Karpas-422 (cell line): ENCODE data around the gene RPGRIP1L. TPM values are rescaled to one million over a fixed set of nuclear protein-coding genes. Genes with fewer than 3 reads are reported as not detected.

Experiments
- DNase-seq: peaks from one replicate; pipeline ENCODE4 v3.0.0-alpha.2; 2015
- H2AFZ ChIP-seq: fragments of 200-600 bp; sonication (generic); 2 replicates; pipeline ENCODE4 v1.6.1; 2014; ENCODE audit warnings: antibody characterized with exemption, low read length, mixed read lengths
- H3K27ac ChIP-seq: fragments of 200-600 bp; sonication (generic); 2 replicates; pipeline ENCODE4 v1.5.1; 2014; ENCODE audit warnings: mild to moderate bottlenecking, low read length, moderate library complexity
- H3K27me3 ChIP-seq: fragments of 200-600 bp; sonication (generic); 2 replicates; pipeline ENCODE4 v1.6.1; 2014; ENCODE audit warnings: low read length, mixed read lengths
- H3K36me3 ChIP-seq: fragments of 200-600 bp; sonication (generic); 2 replicates; pipeline ENCODE4 v1.6.1; 2014; ENCODE audit warnings: low read length, mixed read lengths; ENCODE audit not compliant: insufficient read depth
- H3K4me1 ChIP-seq: fragments of 200-600 bp; sonication (generic); 2 replicates; pipeline ENCODE4 v1.6.1; 2014; ENCODE audit warnings: mild to moderate bottlenecking, low read length, mixed read lengths
- H3K4me2 ChIP-seq: fragments of 200-600 bp; sonication (generic); 2 replicates; pipeline ENCODE4 v1.6.1; 2014; ENCODE audit warnings: low read length, low read depth, mild to moderate bottlenecking; ENCODE audit not compliant: poor library complexity, severe bottlenecking
- H3K4me3 ChIP-seq: fragments of 200-600 bp; sonication (generic); 2 replicates; pipeline ENCODE4 v1.5.1; 2014; ENCODE audit warnings: mild to moderate bottlenecking, antibody characterized with exemption, low read length, mixed read lengths
- H3K79me2 ChIP-seq: fragments of 200-600 bp; sonication (generic); 2 replicates; pipeline ENCODE4 v1.6.1; 2014; ENCODE audit warnings: mild to moderate bottlenecking, low read length, mixed read lengths
- H3K9ac ChIP-seq: fragments of 200-600 bp; sonication (generic); 2 replicates; pipeline ENCODE4 v1.6.0; 2014; ENCODE audit warnings: low read length
- H3K9me2 ChIP-seq: fragments of 200-600 bp; sonication (generic), shearing (Covaris generic); replicated peaks from 2 replicates; pipeline ENCODE4 v1.6.0; 2014; ENCODE audit warnings: mild to moderate bottlenecking, low read length, moderate library complexity; ENCODE audit not compliant: insufficient read depth
- H3K9me3 ChIP-seq: fragments of 300-700, 200-600 bp; sonication (generic); 2 replicates; pipeline ENCODE4 v1.6.1; 2014; ENCODE audit warnings: low read length, mixed read lengths
- H4K20me1 ChIP-seq: fragments of 200-600 bp; sonication (generic); 2 replicates; pipeline ENCODE4 v1.6.1; 2014; ENCODE audit warnings: mild to moderate bottlenecking, antibody characterized with exemption, low read length, low read depth; ENCODE audit not compliant: insufficient read depth
- total RNA-seq: library from RNA; depleted of rRNA; stranded (reverse); fragments of >200 nt; shearing (Covaris generic); gene quantifications from 2 replicates; pipeline ENCODE4 v1.2.3, GENCODE V29; 2014; ENCODE audit warnings: low replicate concordance

The RPGRIP1L gene
- total RNA-seq, 1 experiment from 2014 or later, result 19.1 TPM

DNA sequence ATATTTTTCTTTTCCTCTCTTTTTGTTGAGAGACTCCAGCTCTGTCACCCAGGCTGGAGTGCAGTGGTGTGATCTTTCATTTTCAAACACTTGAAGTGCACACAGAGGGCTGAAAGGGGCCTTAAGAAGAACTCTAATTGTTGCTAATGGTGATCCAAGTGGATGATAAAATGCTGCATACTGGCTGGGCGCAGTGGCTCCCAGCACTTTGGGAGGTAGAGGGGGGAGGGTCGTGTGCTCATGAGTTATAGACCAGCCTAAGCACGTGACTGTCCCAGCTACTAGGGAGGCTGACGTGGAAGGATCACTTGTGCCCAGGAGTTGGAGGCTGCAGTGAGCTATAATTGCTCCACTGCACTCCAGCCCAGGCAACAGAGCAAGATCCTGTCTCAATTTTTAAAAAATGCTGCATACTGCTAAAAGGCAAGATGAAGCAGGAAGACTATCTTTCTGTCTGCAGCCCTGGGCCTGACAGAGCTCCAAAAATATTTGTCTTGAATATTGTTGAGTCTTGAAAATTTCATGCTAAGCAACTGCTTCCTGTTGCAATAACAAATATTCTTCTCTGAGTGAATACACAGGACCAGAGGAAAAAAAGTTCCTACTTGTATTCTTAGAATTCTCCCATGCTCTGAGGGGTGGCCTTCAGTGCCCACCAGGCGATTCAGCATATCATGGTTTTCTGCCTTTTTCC lies 137.0 kb downstream of the RPGRIP1L start:
- H4K20me1 ChIP-seq, result no peaks in the 10 kb centered on the region
- no peaks in the 10 kb centered on the region for H3K9me2 ChIP-seq
- no peak overlapping the region for H3K4me3 ChIP-seq
- 0 out of 2 replicates have a peak overlapping the region, but pooled peaks have one; percentile 1 for H2AFZ ChIP-seq
- no peak overlapping the region for H3K9ac ChIP-seq
- DNase-seq, result no peak
- H3K4me1 ChIP-seq, result peaks cover 8% of the 10 kb centered on the region; the same call in 1 of the 2 replicates
- no peaks in the 10 kb centered on the region for H3K36me3 ChIP-seq
- no peaks in the 10 kb centered on the region for H3K79me2 ChIP-seq
- H3K27ac ChIP-seq, result no peak overlapping the region
- peaks cover 6% of the 10 kb centered on the region for H3K9me3 ChIP-seq
- no peak overlapping the region for H3K4me2 ChIP-seq
- H3K27me3 ChIP-seq, result no peaks in the 10 kb centered on the region

DNA sequence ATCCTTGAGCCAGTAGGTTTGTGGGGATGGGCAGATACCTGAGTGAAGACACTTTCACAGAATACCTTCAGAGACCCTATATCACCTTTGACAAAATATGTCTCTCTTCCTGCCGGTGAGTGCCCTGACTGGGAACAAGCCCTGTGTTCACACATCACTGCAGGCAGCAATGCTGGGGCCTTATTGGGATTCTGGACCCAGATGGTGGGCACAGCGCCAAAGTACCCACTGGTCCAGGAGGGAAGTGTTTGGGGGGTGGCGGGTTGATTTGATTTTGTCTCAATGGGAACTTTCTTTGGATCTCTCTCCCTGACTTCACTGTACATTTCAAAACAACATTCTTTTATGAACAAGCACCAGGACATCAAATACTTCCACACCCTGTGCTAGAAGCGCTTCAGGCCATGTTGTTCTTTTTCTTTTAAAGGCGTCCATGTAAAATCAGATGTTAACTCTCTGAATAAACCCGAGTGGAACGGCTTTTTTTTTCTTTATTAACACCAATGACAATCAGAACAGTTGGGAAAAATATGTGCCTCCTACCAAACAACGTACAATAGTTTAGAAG lies 138.3 kb downstream of the RPGRIP1L start:
- no peak overlapping the region for H2AFZ ChIP-seq
- H3K4me3 ChIP-seq, result no peak overlapping the region
- no peaks in the 10 kb centered on the region for H3K27me3 ChIP-seq
- H3K9me3 ChIP-seq, result no peaks in the 10 kb centered on the region
- H3K9ac ChIP-seq, result no peak overlapping the region
- no peaks in the 10 kb centered on the region for H3K79me2 ChIP-seq
- H3K9me2 ChIP-seq, result no peaks in the 10 kb centered on the region
- H3K4me1 ChIP-seq, result peaks cover 8% of the 10 kb centered on the region; the same call in 1 of the 2 replicates
- no peak for DNase-seq
- no peak overlapping the region for H3K4me2 ChIP-seq
- no peak overlapping the region for H3K27ac ChIP-seq
- H4K20me1 ChIP-seq, result no peaks in the 10 kb centered on the region
- H3K36me3 ChIP-seq, result no peaks in the 10 kb centered on the region

DNA sequence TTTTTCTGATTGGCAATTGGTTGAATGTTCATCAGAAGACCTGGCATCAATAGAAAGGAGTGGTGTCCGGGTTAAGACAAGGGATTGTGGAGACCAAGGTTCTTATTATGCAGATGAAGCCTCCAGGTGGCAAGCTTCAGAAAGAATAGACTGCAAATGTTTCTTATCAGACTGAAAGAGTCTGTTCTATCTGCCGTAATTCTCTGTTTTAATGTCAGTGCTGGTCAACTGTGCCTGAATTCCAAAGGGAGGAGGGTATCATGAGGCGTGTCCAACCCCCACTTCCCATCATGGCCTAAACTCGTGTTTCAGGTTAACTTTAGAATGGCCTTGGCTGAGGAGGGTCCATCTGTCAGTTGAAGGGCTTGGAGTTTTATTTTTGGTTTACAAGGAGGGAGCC lies 140.2 kb downstream of the RPGRIP1L start:
- Histone ChIP-seq H3K79me2 (no peaks in the 10 kb centered on the region), H2AFZ (no peak overlapping the region), H3K4me1 (peaks cover 8% of the 10 kb centered on the region; the same call in 1 of the 2 replicates), H3K4me3 (no peak overlapping the region), H3K36me3 (no peaks in the 10 kb centered on the region), H3K27ac (no peak overlapping the region), H3K9ac (no peak overlapping the region), H3K4me2 (no peak overlapping the region), H3K27me3 (no peaks in the 10 kb centered on the region), H4K20me1 (no peaks in the 10 kb centered on the region), H3K9me2 (no peaks in the 10 kb centered on the region), H3K9me3 (no peaks in the 10 kb centered on the region)
- DNase-seq, result no peak

DNA sequence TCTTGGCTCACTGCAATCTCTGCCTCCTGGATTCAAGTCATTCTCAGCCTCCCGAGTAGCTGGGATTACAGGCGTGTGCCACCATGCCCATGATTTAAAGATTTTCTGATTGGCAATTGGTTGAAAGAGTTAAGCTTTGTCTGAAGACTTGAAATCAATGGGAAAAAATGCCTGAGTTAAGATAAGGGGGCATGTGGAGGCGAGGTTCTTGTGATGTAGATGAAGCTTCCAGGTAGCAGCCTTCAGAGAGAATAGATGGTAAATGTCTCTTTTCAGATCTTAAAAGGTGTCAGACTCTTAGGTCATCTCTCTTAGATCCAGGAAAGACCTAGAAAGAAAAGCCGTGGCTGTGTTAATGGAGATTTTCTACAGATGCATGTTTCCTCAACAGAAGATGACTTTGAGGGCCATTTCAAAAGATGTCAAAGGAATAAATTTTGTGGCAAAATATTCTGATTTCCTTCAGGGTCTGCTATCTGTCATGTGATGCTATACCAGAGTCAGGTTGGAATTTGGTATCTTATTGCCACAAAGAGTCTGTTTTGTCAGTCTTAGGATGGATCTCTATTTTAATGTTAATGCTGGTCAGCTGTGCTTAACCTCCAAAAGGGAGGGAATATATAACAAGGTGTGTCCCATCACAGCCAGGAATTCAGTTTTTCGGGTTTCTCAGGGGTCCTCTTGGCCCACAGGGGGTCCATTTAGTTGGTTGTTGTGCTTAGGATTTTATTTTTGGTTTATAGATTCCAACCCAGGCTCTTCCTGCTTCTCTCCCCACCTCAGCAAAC lies 142.4 kb downstream of the RPGRIP1L start:
- Histone ChIP-seq H3K27ac (no peak overlapping the region), H3K9me3 (no peaks in the 10 kb centered on the region), H3K4me1 (peaks cover under 1% of the 10 kb centered on the region; the same call in 1 of the 2 replicates), H3K9ac (no peak overlapping the region), H3K79me2 (no peaks in the 10 kb centered on the region), H4K20me1 (no peaks in the 10 kb centered on the region), H3K27me3 (no peaks in the 10 kb centered on the region), H3K9me2 (no peaks in the 10 kb centered on the region), H3K36me3 (no peaks in the 10 kb centered on the region), H3K4me2 (no peak overlapping the region), H3K4me3 (no peak overlapping the region), H2AFZ (no peak overlapping the region)
- DNase-seq, result no peak

DNA sequence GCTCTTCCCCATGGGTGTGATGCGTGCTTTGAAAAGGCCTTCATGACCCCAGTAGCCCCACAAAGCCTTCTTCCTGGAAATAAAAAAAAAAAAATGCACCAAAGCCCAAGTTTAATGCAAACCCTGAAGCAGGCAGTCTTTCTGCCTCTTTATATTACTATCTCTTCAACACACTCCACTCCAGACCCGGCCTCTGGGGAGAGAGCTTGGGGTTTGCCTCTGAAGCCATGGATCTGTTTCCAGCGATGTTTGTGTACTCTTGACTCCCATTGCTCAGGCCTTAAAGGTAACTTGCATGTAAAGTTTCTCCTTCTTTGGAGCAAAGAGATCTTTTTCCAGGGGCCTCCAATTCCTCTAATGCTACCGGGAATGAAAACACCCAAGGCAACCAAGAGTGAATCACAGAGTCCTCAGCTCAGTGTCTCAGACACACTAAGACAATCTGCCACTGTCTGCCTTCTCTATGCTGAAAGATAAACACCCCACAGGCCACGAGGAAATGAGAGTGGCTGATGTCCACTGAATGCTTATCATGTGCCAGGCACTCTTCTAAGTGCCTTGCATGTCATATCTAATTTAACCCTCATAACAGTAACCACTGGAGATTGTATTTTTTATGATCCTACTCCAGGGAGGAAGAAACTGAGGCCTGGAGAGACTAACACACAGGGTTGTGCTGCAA lies 144.2 kb downstream of the RPGRIP1L start:
- H3K4me3 ChIP-seq, result no peak overlapping the region
- H3K4me1 ChIP-seq, result no peaks in the 10 kb centered on the region
- H3K4me2 ChIP-seq, result no peak overlapping the region
- H3K27ac ChIP-seq, result no peak overlapping the region
- no peaks in the 10 kb centered on the region for H3K9me2 ChIP-seq
- no peaks in the 10 kb centered on the region for H3K9me3 ChIP-seq
- H3K36me3 ChIP-seq, result no peaks in the 10 kb centered on the region
- H4K20me1 ChIP-seq, result no peaks in the 10 kb centered on the region
- peak overlapping the region; percentile 42; the same call in 1 of the 2 replicates for H2AFZ ChIP-seq
- no peaks in the 10 kb centered on the region for H3K79me2 ChIP-seq
- no peaks in the 10 kb centered on the region for H3K27me3 ChIP-seq
- DNase-seq, result no peak
- H3K9ac ChIP-seq, result no peak overlapping the region

DNA sequence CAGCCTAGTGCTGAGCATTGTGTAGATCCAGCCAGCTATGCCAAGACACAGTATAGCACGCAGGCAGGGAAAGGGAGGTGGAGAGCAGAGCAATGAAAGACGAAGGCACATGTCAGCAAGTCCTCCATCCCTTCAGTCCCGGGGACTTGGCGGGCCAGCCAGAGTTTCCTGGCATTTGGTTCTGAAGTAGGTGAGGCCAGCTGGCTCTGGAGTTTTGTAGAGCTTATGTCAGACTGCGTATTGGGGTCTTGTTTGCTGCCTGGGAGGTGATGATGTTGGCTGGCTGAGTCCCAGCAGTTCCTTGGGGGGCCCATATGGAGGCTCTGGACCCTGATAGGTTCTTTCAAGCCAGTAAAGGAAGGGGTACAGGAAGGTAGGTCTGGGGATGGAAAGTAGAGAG lies 144.9 kb downstream of the RPGRIP1L start:
- Histone ChIP-seq H3K27ac (no peak overlapping the region), H3K9me3 (no peaks in the 10 kb centered on the region), H3K36me3 (no peaks in the 10 kb centered on the region), H3K9me2 (no peaks in the 10 kb centered on the region), H3K79me2 (no peaks in the 10 kb centered on the region), H2AFZ (no peak overlapping the region), H4K20me1 (no peaks in the 10 kb centered on the region), H3K4me3 (no peak overlapping the region), H3K9ac (no peak overlapping the region), H3K4me2 (no peak overlapping the region), H3K4me1 (peaks cover 7% of the 10 kb centered on the region), H3K27me3 (no peaks in the 10 kb centered on the region)
- DNase-seq, result no peak

DNA sequence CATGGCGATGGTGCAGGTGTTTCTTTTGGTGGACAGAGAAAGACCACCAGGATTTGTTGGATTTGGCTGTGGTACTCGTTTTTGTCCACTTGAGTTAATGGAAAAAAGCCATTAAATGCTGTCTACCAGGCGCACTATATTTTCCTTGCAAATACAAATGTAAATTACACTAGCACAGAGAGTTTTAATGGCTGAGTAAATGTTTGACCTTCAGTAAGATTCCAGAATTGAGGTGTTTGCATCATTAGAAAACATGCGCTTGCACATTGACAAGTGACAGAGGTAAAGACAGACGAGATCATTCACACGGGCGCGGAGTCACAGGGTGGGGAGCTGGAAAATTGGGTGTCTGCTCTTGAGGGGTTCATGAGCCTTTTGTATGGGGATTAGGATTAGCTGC lies 147.1 kb downstream of the RPGRIP1L start:
- Histone ChIP-seq H3K27me3 (no peaks in the 10 kb centered on the region), H3K79me2 (no peaks in the 10 kb centered on the region), H3K27ac (no peak overlapping the region), H3K36me3 (no peaks in the 10 kb centered on the region), H3K9me2 (no peaks in the 10 kb centered on the region), H3K9me3 (no peaks in the 10 kb centered on the region), H3K9ac (no peak overlapping the region), H2AFZ (no peak overlapping the region), H3K4me1 (peaks cover 24% of the 10 kb centered on the region), H4K20me1 (no peaks in the 10 kb centered on the region), H3K4me3 (no peak overlapping the region), H3K4me2 (no peak overlapping the region)
- no peak for DNase-seq
